Activated CD8-positive, alpha-beta memory T cell treated with anti-CD3 and anti-CD28 coated beads, Interleukin-2, amount 10 ng/mL, durations not matched to agents 7 days and 5 days (primary cell): ENCODE results near the gene PRR5L. TPM values are rescaled to one million over a fixed set of nuclear protein-coding genes. Genes with fewer than 3 reads are reported as not detected.

ENCODE experiments used
- ATAC-seq: fragments of 150-1000 bp; cut with Tn5 transposase; one replicate; pipeline ENCODE4 v1.10.0; 2021; ENCODE audit warnings: moderate library complexity
- CTCF ChIA-PET: fragments of 350-600 bp; sonication (Branson Sonifier 250); formaldehyde crosslinking; loops from one replicate; lab custom pipeline; 2021; ENCODE audit warnings: antibody characterized with exemption; lab: Charles Lee
- DNase-seq: peaks from one replicate; pipeline ENCODE4 v3.0.0-alpha.2; 2020
- H3K27ac Mint-ChIP-seq: one replicate; pipeline ENCODE4 v1.8.0; 2021; ENCODE audit warnings: mild to moderate bottlenecking, mixed read lengths
- H3K27me3 Mint-ChIP-seq: one replicate; pipeline ENCODE4 v1.8.0; 2021; ENCODE audit warnings: mixed read lengths
- H3K36me3 Mint-ChIP-seq: one replicate; pipeline ENCODE4 v1.8.0; 2021; ENCODE audit warnings: mild to moderate bottlenecking, mixed read lengths
- H3K4me1 Mint-ChIP-seq: one replicate; pipeline ENCODE4 v1.8.0; 2021; ENCODE audit warnings: mixed read lengths
- H3K4me3 Mint-ChIP-seq: one replicate; pipeline ENCODE4 v1.8.0; 2021; ENCODE audit warnings: mild to moderate bottlenecking, moderate library complexity, mixed read lengths
- H3K9me3 Mint-ChIP-seq: one replicate; pipeline ENCODE4 v1.8.0; 2022; ENCODE audit warnings: low read depth, mixed read lengths
- total RNA-seq, 2 experiments: library from RNA; stranded (reverse); gene quantifications; one replicate each; pipeline ENCODE4 v1.2.3, GENCODE V29; 2021

Gene PRR5L
- total RNA-seq, 2 experiments from 2014 or later: 6.6 to 11.1 TPM

- H3K9me3 Mint-ChIP-seq: no peaks in the 10 kb centered on the region
Measured at GRCh38 chr11:36421546-36422155, 125.6 kb downstream of the PRR5L start.

GRCh38 chr11:36425561-36426081 lies 129.5 kb downstream of the PRR5L start:
- peaks cover 5% of the 10 kb centered on the region for H3K27me3 Mint-ChIP-seq
- H3K27ac Mint-ChIP-seq: no peak overlapping the region
- DNase-seq (no peak), ATAC-seq (no peak)
- H3K4me1 Mint-ChIP-seq: peaks cover 15% of the 10 kb centered on the region
- H3K36me3 Mint-ChIP-seq: no peaks in the 10 kb centered on the region
- CTCF ChIA-PET: no interaction called here
- no peak overlapping the region for H3K4me3 Mint-ChIP-seq
- no peaks in the 10 kb centered on the region for H3K9me3 Mint-ChIP-seq

More at GRCh38 chr11:36421546-36422155, 125.6 kb downstream of the PRR5L start:
- H3K27ac Mint-ChIP-seq: no peak overlapping the region
- no peaks in the 10 kb centered on the region for H3K36me3 Mint-ChIP-seq
- H3K27me3 Mint-ChIP-seq: peaks cover 11% of the 10 kb centered on the region
- no peak for DNase-seq
- H3K4me1 Mint-ChIP-seq: peaks cover 27% of the 10 kb centered on the region
- no peak for ATAC-seq
- CTCF ChIA-PET: interaction anchor here (1.3 kb wide), 1 partner anchor 11 kb away, joined by 3 read pairs; no protein-coding TSS in a partner anchor
- H3K4me3 Mint-ChIP-seq: no peak overlapping the region

GRCh38 chr11:36426226-36426848 lies 130.2 kb downstream of the PRR5L start:
- peaks cover 2% of the 10 kb centered on the region for H3K27me3 Mint-ChIP-seq
- H3K9me3 Mint-ChIP-seq: no peaks in the 10 kb centered on the region
- CTCF ChIA-PET: no interaction called here
- H3K4me3 Mint-ChIP-seq: no peak overlapping the region
- no peaks in the 10 kb centered on the region for H3K36me3 Mint-ChIP-seq
- ATAC-seq: no peak
- no peak for DNase-seq
- no peak overlapping the region for H3K27ac Mint-ChIP-seq
- H3K4me1 Mint-ChIP-seq: peaks cover 11% of the 10 kb centered on the region

GRCh38 chr11:36427079-36427478 lies 131.0 kb downstream of the PRR5L start:
- CTCF ChIA-PET: no interaction called here
- no peak overlapping the region for H3K27ac Mint-ChIP-seq
- H3K4me3 Mint-ChIP-seq: no peak overlapping the region
- no peak for ATAC-seq
- no peaks in the 10 kb centered on the region for H3K36me3 Mint-ChIP-seq
- no peak for DNase-seq
- H3K27me3 Mint-ChIP-seq: peaks cover under 1% of the 10 kb centered on the region
- H3K9me3 Mint-ChIP-seq: no peaks in the 10 kb centered on the region
- H3K4me1 Mint-ChIP-seq: peaks cover 9% of the 10 kb centered on the region

- Mint-ChIP-seq H3K4me1 (peaks cover 11% of the 10 kb centered on the region), H3K36me3 (no peaks in the 10 kb centered on the region), H3K4me3 (no peak overlapping the region), H3K27ac (no peak overlapping the region), H3K27me3 (no peaks in the 10 kb centered on the region), H3K9me3 (no peaks in the 10 kb centered on the region)
- ATAC-seq (no peak), DNase-seq (no peak)
- CTCF ChIA-PET: no interaction called here
Measured at GRCh38 chr11:36427876-36428275, 131.8 kb downstream of the PRR5L start.

- H3K36me3 Mint-ChIP-seq: peaks cover 2% of the 10 kb centered on the region
- no peak overlapping the region for H3K27ac Mint-ChIP-seq
- H3K27me3 Mint-ChIP-seq: no peaks in the 10 kb centered on the region
- peaks cover 11% of the 10 kb centered on the region for H3K4me1 Mint-ChIP-seq
- no peak overlapping the region for H3K4me3 Mint-ChIP-seq
- CTCF ChIA-PET: no interaction called here
- DNase-seq (peak; percentile 55), ATAC-seq (peak; percentile 81)
- no peaks in the 10 kb centered on the region for H3K9me3 Mint-ChIP-seq
Measured at GRCh38 chr11:36431429-36432092, 135.5 kb downstream of the PRR5L start.

GRCh38 chr11:36432093-36432469 lies 136.0 kb downstream of the PRR5L start:
- ATAC-seq: no peak
- no peak for DNase-seq
- Mint-ChIP-seq H3K4me1 (peaks cover 11% of the 10 kb centered on the region), H3K27ac (no peak overlapping the region), H3K27me3 (no peaks in the 10 kb centered on the region), H3K4me3 (no peak overlapping the region), H3K9me3 (no peaks in the 10 kb centered on the region), H3K36me3 (peaks cover 2% of the 10 kb centered on the region)
- CTCF ChIA-PET: no interaction called here

- CTCF ChIA-PET: no interaction called here
- Mint-ChIP-seq H3K36me3 (peaks cover 2% of the 10 kb centered on the region), H3K4me3 (no peak overlapping the region), H3K4me1 (peaks cover 11% of the 10 kb centered on the region), H3K9me3 (no peaks in the 10 kb centered on the region), H3K27ac (no peak overlapping the region), H3K27me3 (no peaks in the 10 kb centered on the region)
- ATAC-seq: no peak
- DNase-seq: no peak
Measured at GRCh38 chr11:36432738-36433137, 136.7 kb downstream of the PRR5L start.

- DNase-seq (no peak), ATAC-seq (no peak)
- Mint-ChIP-seq H3K9me3 (no peaks in the 10 kb centered on the region), H3K36me3 (peaks cover 7% of the 10 kb centered on the region), H3K27ac (no peak overlapping the region), H3K27me3 (no peaks in the 10 kb centered on the region), H3K4me3 (no peak overlapping the region), H3K4me1 (peaks cover 9% of the 10 kb centered on the region)
- CTCF ChIA-PET: no interaction called here
Measured at GRCh38 chr11:36436064-36436463, 140.0 kb downstream of the PRR5L start.

- Mint-ChIP-seq H3K4me1 (peaks cover 6% of the 10 kb centered on the region), H3K36me3 (peaks cover 7% of the 10 kb centered on the region), H3K27ac (no peak overlapping the region), H3K4me3 (no peak overlapping the region), H3K27me3 (no peaks in the 10 kb centered on the region), H3K9me3 (no peaks in the 10 kb centered on the region)
- DNase-seq: no peak
- CTCF ChIA-PET: no interaction called here
- ATAC-seq: no peak
Measured at GRCh38 chr11:36436589-36436988, 140.5 kb downstream of the PRR5L start.

GRCh38 chr11:36437413-36437812 lies 141.3 kb downstream of the PRR5L start:
- Mint-ChIP-seq H3K4me1 (peaks cover 5% of the 10 kb centered on the region), H3K4me3 (no peak overlapping the region), H3K36me3 (peaks cover 7% of the 10 kb centered on the region), H3K27ac (no peak overlapping the region), H3K9me3 (no peaks in the 10 kb centered on the region), H3K27me3 (no peaks in the 10 kb centered on the region)
- CTCF ChIA-PET: no interaction called here
- ATAC-seq (no peak), DNase-seq (no peak)

- H3K9me3 Mint-ChIP-seq: no peaks in the 10 kb centered on the region
- no peak overlapping the region for H3K4me3 Mint-ChIP-seq
- H3K27me3 Mint-ChIP-seq: no peaks in the 10 kb centered on the region
- CTCF ChIA-PET: no interaction called here
- ATAC-seq (no peak), DNase-seq (no peak)
- H3K27ac Mint-ChIP-seq: no peak overlapping the region
- H3K36me3 Mint-ChIP-seq: peaks cover 7% of the 10 kb centered on the region
- H3K4me1 Mint-ChIP-seq: peaks cover 5% of the 10 kb centered on the region
Measured at GRCh38 chr11:36438126-36438525, 142.0 kb downstream of the PRR5L start.

GRCh38 chr11:36441610-36442208 lies 145.6 kb downstream of the PRR5L start:
- Mint-ChIP-seq H3K4me3 (no peak overlapping the region), H3K36me3 (peaks cover 5% of the 10 kb centered on the region), H3K27me3 (peaks cover 10% of the 10 kb centered on the region), H3K9me3 (no peaks in the 10 kb centered on the region), H3K4me1 (peaks cover 5% of the 10 kb centered on the region), H3K27ac (no peak overlapping the region)
- DNase-seq (no peak), ATAC-seq (no peak)
- CTCF ChIA-PET: interaction anchor here (2.1 kb wide), 1 partner anchor 11 kb away, joined by 6 read pairs; no protein-coding TSS in a partner anchor
